Left colon (tissue), 2 donors: ENCODE measurements around the gene CGNL1. TPM values are rescaled to one million over a fixed set of nuclear protein-coding genes. Genes with fewer than 3 reads are reported as not detected.

Source experiments
- ATAC-seq: fragments of 200-7000 bp; cut with Tn5 transposase; one replicate; pipeline ENCODE4 v1.9.1; 2020; ENCODE audit warnings: mild to moderate bottlenecking, moderate library complexity
- DNase-seq, 2 donors: peaks; one replicate each; pipeline ENCODE4 v3.0.0-alpha.2; 2020
- intact Hi-C, 2 donors: fragments of 100-400 bp; cut with DNase I in 1 of 2; cut with micrococcal nuclease in 1 of 2; formaldehyde crosslinking; loops; one replicate each; pipeline versions ENCODE4 v1.11.2 to v1.14.0; 2022; cut with DNase I, micrococcal nuclease
- total RNA-seq, 2 donors: library from RNA; stranded (reverse); fragmentation: NEBNext Ultra II Directional; extraction: Animal tissue kit (Norgen Biotek cat#: 25700); gene quantifications; one replicate each; pipeline ENCODE4 v1.2.1, GENCODE V29; 2021
- donor health status: DM: no; HTN: no; CAD: no.
- donor health status: DM: yes; HTN: yes; CAD: no.

The CGNL1 gene
- total RNA-seq, 2 donors from 2014 or later: 2.8 to 4.1 TPM

DNA sequence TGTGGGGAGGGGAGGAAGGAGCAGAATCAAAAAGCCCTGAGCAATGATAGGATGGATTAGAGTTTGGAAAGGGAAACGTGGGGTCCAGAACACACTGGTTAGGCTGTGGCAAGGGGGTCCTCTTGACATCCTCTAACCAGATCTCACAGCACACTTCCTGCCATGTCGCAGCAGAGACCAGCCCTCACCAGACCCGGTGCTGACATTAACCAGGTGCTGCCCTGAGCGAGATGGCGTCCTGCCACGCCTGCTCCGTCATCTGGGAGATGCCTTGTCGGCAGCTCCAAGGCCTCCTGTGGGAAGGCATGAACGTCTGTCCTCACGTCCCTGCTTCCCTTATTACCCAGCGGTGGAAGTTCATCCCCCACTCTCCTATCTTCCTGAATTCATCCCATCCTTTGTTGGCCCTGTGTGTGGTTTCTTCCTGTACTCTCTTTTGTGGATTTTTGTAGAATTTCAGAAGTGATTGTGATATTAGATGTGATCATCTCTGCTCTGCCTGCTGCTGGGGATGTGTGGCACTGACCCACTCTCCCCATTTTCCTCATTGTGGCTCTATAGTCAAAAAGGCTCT is 186.0 kb downstream of the CGNL1 start:
- ATAC-seq: no peak
- DNase-seq: peak in 1 of 2 donors; percentile 27
- intact Hi-C loops: no loop called here

DNA sequence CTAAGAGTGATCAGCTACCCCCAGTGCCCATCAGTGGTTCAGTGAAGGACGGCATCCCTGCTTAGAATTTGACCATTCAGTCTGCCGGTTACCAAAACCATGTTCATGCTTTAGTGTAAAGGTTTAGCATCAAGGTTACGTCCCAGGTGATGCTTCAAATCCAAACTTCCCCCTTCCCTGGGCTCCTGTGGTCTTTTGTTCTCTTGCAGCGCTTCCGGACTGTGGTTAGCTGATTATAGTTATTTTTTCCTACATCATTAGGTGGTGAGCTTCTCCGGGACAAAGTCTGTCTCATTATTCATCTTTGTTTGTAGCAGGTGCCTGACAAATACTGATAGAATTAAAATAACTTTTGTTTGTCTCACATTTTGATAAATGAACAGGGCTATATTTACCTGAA is 187.1 kb downstream of the CGNL1 start:
- DNase-seq (peak in 1 of 2 donors; percentile 5), ATAC-seq (no peak)
- intact Hi-C loops: no loop called here

DNA sequence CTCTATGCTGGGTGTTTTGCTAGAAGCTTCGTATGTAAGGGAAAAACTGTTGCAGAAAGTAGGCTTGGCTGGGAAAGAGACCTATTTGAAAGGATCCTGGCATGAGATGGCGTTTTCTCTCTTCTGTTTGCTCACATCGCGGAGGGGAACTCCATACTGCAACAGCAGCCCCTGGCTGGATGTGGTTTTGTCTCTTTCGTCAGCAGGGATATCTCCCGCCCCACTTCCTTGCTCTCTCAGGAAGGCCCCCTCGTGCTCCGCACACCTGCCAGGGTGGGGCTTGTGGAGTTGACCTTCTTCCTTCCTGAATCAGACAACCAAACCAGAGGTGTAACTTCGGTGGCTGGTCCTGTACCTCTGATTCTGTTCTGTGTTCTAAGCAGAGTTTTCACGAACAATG is 189.0 kb downstream of the CGNL1 start:
- DNase-seq (peak; percentile 67 to 81), ATAC-seq (peak; percentile 44)
- intact Hi-C loops: no loop called here

DNA sequence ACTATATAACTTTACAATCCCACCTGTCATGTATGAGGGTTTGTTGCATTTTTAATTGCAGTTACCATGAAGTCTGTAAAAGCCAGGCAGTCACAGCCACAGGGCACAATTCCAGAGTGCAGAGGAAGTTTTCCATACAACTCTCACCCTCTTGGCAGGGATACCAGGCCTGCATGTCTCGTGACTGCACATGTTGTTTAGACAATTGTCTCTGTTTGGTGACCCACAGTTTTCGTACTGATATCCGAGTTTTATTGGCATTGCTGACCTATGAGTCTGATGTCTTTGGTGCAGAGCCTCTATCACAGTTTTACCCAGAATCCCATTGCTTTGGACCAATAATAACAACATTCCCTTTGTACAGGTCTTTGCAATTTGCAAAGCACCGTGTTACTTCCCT is 190.5 kb downstream of the CGNL1 start:
- DNase-seq: peak; percentile 71 to 87
- peak; percentile 91 for ATAC-seq
- intact Hi-C loops: no loop called here

DNA sequence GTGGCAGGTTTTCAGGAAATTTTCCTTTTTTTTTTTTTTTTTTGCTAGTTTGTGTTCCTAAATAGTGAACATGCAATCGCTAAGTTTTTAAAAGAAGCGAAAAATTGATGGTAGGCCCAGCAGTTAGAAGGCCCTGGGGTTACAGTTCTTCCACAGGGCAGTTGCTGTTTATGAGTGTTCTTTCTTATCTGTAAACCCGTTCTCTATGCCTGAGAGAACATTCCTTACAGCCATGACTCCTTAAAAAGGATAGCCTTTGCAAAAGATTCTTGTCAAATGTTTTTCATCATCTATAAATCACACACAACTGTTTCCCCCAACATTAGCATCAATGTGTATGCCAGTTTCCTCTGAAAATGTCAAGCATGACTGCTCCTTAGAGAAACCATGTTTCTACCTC is 191.6 kb downstream of the CGNL1 start:
- no peak for ATAC-seq
- DNase-seq: no peak
- intact Hi-C loops: no loop called here

DNA sequence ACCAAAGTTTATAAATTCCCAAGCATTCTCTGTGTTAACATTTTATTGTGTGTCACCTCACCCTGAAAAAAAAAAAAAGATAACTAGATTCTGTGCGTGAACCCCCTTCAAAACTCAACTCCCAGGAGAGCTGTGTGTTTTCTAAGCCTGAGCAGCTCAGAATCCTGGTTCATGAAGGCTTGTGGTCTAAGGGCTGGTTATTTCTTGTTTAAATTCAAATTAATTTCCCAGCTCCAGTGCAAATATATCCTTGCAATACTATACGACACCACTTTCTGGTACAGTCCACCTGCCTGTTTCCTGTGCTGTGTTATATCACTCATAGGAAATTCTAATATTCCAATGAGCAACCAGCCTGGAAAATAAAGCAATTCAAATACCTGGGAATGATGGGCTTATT is 192.0 kb downstream of the CGNL1 start:
- intact Hi-C loops: no loop called here
- DNase-seq (no peak), ATAC-seq (no peak)

- ATAC-seq (no peak), DNase-seq (no peak)
- intact Hi-C loops: no loop called here
Observed at GRCh38 chr15:57570340-57570739, 194.0 kb downstream of the CGNL1 start.

- ATAC-seq (no peak), DNase-seq (no peak)
- intact Hi-C loops: no loop called here
Observed at GRCh38 chr15:57570994-57571393, 194.7 kb downstream of the CGNL1 start.

GRCh38 chr15:57571725-57572124 is 195.4 kb downstream of the CGNL1 start:
- intact Hi-C loops: no loop called here
- ATAC-seq (no peak), DNase-seq (no peak)

DNA sequence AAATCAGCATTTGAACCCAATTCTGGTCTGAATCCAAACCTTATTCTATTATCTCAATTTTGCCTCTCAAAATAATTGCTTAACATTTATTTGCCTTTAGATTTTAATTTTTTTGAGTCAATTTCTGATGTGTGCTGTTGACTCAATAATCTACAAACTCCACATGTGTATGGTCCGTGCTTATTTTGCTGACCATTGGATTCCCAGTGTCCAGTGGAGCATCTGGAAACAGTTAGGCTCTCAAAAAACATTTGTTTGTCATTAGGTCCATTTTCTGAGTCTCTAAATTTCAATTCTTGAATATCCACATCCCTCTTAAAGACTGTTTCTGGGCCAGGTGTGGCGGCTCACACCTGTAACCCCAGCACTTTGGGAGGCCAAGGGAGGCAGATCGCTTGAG is 196.2 kb downstream of the CGNL1 start:
- ATAC-seq (no peak), DNase-seq (no peak)
- intact Hi-C loops: no loop called here

DNA sequence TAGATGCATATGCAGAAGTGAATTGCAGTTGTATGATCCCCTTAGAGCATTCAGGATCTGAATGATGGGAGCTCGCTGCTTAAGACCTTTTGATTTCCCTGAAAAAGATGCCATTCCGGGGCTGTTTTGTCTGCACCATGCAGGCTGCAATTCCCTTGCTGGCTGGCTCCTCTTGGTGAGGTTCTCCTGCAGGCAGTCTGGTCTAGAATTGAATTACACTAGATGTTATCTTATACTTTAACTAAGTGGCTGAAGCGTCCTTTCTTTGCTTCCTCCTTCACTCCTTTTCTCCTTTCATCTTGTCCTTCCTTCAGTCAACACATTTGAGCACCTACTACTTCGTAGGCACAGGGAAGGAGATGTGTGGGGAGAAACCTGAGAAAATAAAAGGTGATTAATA is 196.8 kb downstream of the CGNL1 start:
- DNase-seq: no peak
- intact Hi-C loops: no loop called here
- ATAC-seq: no peak

GRCh38 chr15:57575363-57575762 is 199.1 kb downstream of the CGNL1 start:
- no peak for DNase-seq
- intact Hi-C loops: no loop called here
- no peak for ATAC-seq

DNA sequence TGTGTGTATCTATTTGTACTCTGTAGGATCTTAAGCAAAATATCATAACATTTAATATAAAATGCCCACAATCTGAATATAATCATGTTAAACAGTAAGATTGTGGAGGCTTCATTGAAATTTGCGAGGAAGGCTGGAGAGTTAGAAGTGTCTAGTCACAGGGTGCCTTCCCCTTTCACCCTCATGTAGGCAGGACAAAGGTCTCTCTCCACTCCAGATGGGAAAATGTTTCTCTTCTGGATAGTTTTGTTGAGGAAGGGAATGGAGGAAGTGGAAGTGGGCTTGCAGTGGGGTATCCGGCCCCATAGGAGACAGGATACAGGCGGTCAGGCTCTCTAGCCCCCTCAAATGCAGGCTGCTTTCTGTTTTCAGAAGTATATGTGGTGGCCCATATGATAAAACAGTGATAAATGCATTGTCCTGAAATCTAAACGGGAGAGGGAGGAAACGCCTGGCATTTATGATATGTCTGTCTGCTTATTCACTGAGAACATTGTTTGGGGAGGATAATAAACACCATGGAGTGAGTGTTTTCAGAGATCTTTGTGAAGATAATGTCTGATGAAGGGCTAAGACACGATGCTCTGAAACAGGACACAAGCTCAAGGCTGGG is 202.1 kb downstream of the CGNL1 start:
- ATAC-seq (peak; percentile 78), DNase-seq (no peak)
- intact Hi-C loops: no loop called here

- DNase-seq: no peak
- no peak for ATAC-seq
- intact Hi-C loops: no loop called here
Observed at GRCh38 chr15:57580428-57580827, 204.1 kb downstream of the CGNL1 start.

GRCh38 chr15:57580866-57581265 is 204.6 kb downstream of the CGNL1 start:
- peak in 1 of 2 donors; percentile 70 for DNase-seq
- intact Hi-C loops: no loop called here
- ATAC-seq: peak; percentile 77

- ATAC-seq (peak; percentile 15), DNase-seq (no peak)
- intact Hi-C loops: no loop called here
Observed at GRCh38 chr15:57582090-57582489, 205.8 kb downstream of the CGNL1 start.

GRCh38 chr15:57583282-57583681 is 207.0 kb downstream of the CGNL1 start:
- no peak for ATAC-seq
- intact Hi-C loops: no loop called here
- DNase-seq: no peak

GRCh38 chr15:57583720-57584119 is 207.4 kb downstream of the CGNL1 start:
- ATAC-seq (no peak), DNase-seq (no peak)
- intact Hi-C loops: no loop called here

GRCh38 chr15:57586661-57587424 is 210.5 kb downstream of the CGNL1 start:
- DNase-seq (no peak), ATAC-seq (peak; percentile 26)
- intact Hi-C loops: no loop called here

DNA sequence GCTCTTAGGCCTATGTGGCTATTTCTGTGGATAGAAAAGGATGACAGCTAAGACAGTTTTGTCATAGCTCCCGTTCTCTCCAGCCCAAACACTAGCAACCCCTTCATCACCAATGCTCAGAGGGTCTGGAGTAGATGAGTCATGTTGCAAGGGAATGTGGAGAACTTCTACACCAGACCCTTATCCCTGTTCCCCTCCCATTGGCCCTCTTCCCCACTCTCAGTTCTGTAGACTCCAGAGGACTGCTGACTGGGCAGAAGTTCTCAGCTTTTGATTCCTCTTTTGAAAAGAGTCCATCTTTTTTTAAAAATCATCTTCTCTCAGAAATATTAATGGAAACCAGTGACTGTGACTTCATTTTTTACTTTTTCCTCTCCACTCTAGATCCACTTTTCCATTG is 213.0 kb downstream of the CGNL1 start:
- DNase-seq: no peak
- intact Hi-C loops: no loop called here
- ATAC-seq: no peak
